Muscle layer of colon (tissue), 2 donors: ENCODE data around the gene ADPGK.

ENCODE experiments used
- H3K27ac ChIP-seq: one replicate; pipeline ENCODE4 v1.7.0; 2013; ENCODE audit warnings: low read depth, mild to moderate bottlenecking, low read length, moderate library complexity
- H3K27me3 ChIP-seq, 2 donors: one replicate each; pipeline ENCODE4 v1.7.0; 2013; ENCODE audit warnings: low read length in 2 of 2, mild to moderate bottlenecking in 2 of 2; ENCODE audit not compliant: insufficient read depth in 2 of 2, control insufficient read depth in 1 of 2
- H3K36me3 ChIP-seq: one replicate; pipeline ENCODE4 v1.7.0; 2013; ENCODE audit warnings: mild to moderate bottlenecking, low read length; ENCODE audit not compliant: insufficient read depth
- H3K4me1 ChIP-seq: one replicate; pipeline ENCODE4 v1.7.0; 2013; ENCODE audit warnings: mild to moderate bottlenecking, low read length; ENCODE audit not compliant: insufficient read depth
- H3K4me3 ChIP-seq, 2 donors: one replicate each; pipeline ENCODE4 v1.7.0; 2013; ENCODE audit warnings: low read length in 2 of 2, low read depth in 1 of 2, mild to moderate bottlenecking in 1 of 2, moderate library complexity in 1 of 2
- H3K9ac ChIP-seq: one replicate; pipeline ENCODE4 v1.7.0; 2013; ENCODE audit warnings: low read length
- H3K9me3 ChIP-seq: one replicate; pipeline ENCODE4 v1.7.0; 2013; ENCODE audit warnings: mild to moderate bottlenecking, low read length
- donor health status: abdominal sarcoma.
- donor health status: Adenocarcinoma of cecum.

The ADPGK gene

GRCh38 chr15:72770673-72771328, 12.8 kb downstream of the ADPGK start:
- H3K27me3 ChIP-seq, result no peaks in the 10 kb centered on the region
- H3K27ac ChIP-seq, result no peak overlapping the region
- no peak overlapping the region for H3K9ac ChIP-seq
- H3K9me3 ChIP-seq, result no peaks in the 10 kb centered on the region
- peaks cover 48% of the 10 kb centered on the region for H3K36me3 ChIP-seq
- H3K4me3 ChIP-seq, result no peak overlapping the region
- H3K4me1 ChIP-seq, result no peaks in the 10 kb centered on the region

GRCh38 chr15:72766780-72767179, 16.8 kb downstream of the ADPGK start:
- no peaks in the 10 kb centered on the region for H3K9me3 ChIP-seq
- no peak overlapping the region for H3K9ac ChIP-seq
- no peaks in the 10 kb centered on the region for H3K4me1 ChIP-seq
- H3K4me3 ChIP-seq, result no peak overlapping the region
- no peak overlapping the region for H3K27ac ChIP-seq
- H3K36me3 ChIP-seq, result peaks cover 26% of the 10 kb centered on the region
- H3K27me3 ChIP-seq, result no peaks in the 10 kb centered on the region

GRCh38 chr15:72766025-72766424, 17.5 kb downstream of the ADPGK start:
- no peak overlapping the region for H3K9ac ChIP-seq
- no peaks in the 10 kb centered on the region for H3K4me1 ChIP-seq
- H3K27me3 ChIP-seq, result no peaks in the 10 kb centered on the region
- no peaks in the 10 kb centered on the region for H3K9me3 ChIP-seq
- no peak overlapping the region for H3K4me3 ChIP-seq
- H3K36me3 ChIP-seq, result peaks cover 20% of the 10 kb centered on the region
- H3K27ac ChIP-seq, result no peak overlapping the region

- H3K36me3 ChIP-seq, result peaks cover 16% of the 10 kb centered on the region
- no peak overlapping the region for H3K27ac ChIP-seq
- H3K9me3 ChIP-seq, result no peaks in the 10 kb centered on the region
- H3K4me1 ChIP-seq, result no peaks in the 10 kb centered on the region
- no peak overlapping the region for H3K9ac ChIP-seq
- no peaks in the 10 kb centered on the region for H3K27me3 ChIP-seq
- H3K4me3 ChIP-seq, result no peak overlapping the region
Measured at GRCh38 chr15:72764656-72765055, 18.9 kb downstream of the ADPGK start.

GRCh38 chr15:72760590-72761260, 22.8 kb downstream of the ADPGK start:
- H3K27me3 ChIP-seq, result no peaks in the 10 kb centered on the region
- H3K4me1 ChIP-seq, result no peaks in the 10 kb centered on the region
- no peaks in the 10 kb centered on the region for H3K9me3 ChIP-seq
- H3K9ac ChIP-seq, result no peak overlapping the region
- H3K27ac ChIP-seq, result no peak overlapping the region
- peaks cover 8% of the 10 kb centered on the region for H3K36me3 ChIP-seq
- H3K4me3 ChIP-seq, result no peak overlapping the region

- Histone ChIP-seq H3K27ac (no peak overlapping the region), H3K27me3 (no peaks in the 10 kb centered on the region), H3K4me3 (no peak overlapping the region), H3K9ac (no peak overlapping the region), H3K4me1 (no peaks in the 10 kb centered on the region), H3K9me3 (no peaks in the 10 kb centered on the region), H3K36me3 (peaks cover 33% of the 10 kb centered on the region)
Measured at GRCh38 chr15:72758182-72758581, 25.4 kb downstream of the ADPGK start.

- Histone ChIP-seq H3K27ac (no peak overlapping the region), H3K9me3 (no peaks in the 10 kb centered on the region), H3K27me3 (no peaks in the 10 kb centered on the region), H3K4me3 (no peak overlapping the region), H3K36me3 (peaks cover 45% of the 10 kb centered on the region), H3K9ac (no peak overlapping the region), H3K4me1 (no peaks in the 10 kb centered on the region)
Measured at GRCh38 chr15:72754096-72754495, 29.5 kb downstream of the ADPGK start.

- H3K27ac ChIP-seq, result no peak overlapping the region
- no peak overlapping the region for H3K9ac ChIP-seq
- peaks cover 45% of the 10 kb centered on the region for H3K36me3 ChIP-seq
- no peaks in the 10 kb centered on the region for H3K27me3 ChIP-seq
- no peaks in the 10 kb centered on the region for H3K9me3 ChIP-seq
- no peak overlapping the region for H3K4me3 ChIP-seq
- no peaks in the 10 kb centered on the region for H3K4me1 ChIP-seq
Measured at GRCh38 chr15:72751751-72752455, 31.7 kb downstream of the ADPGK start.

GRCh38 chr15:72749700-72750099, 33.9 kb downstream of the ADPGK start:
- Histone ChIP-seq H3K4me3 (no peak overlapping the region), H3K36me3 (peaks cover 33% of the 10 kb centered on the region), H3K27me3 (no peaks in the 10 kb centered on the region), H3K4me1 (no peaks in the 10 kb centered on the region), H3K9me3 (no peaks in the 10 kb centered on the region), H3K9ac (no peak overlapping the region), H3K27ac (no peak overlapping the region)

GRCh38 chr15:72740219-72740618, 43.3 kb downstream of the ADPGK start:
- Histone ChIP-seq H3K9me3 (no peaks in the 10 kb centered on the region), H3K9ac (no peak overlapping the region), H3K4me3 (no peak overlapping the region), H3K4me1 (no peaks in the 10 kb centered on the region), H3K36me3 (peaks cover 40% of the 10 kb centered on the region), H3K27me3 (no peaks in the 10 kb centered on the region), H3K27ac (no peak overlapping the region)

GRCh38 chr15:72737723-72738122, 45.8 kb downstream of the ADPGK start:
- H3K27ac ChIP-seq, result no peak overlapping the region
- peaks cover 53% of the 10 kb centered on the region for H3K36me3 ChIP-seq
- H3K4me1 ChIP-seq, result no peaks in the 10 kb centered on the region

More at GRCh38 chr15:72737723-72738122, 45.8 kb downstream of the ADPGK start:
- Histone ChIP-seq H3K9ac (no peak overlapping the region), H3K9me3 (no peaks in the 10 kb centered on the region), H3K27me3 (no peaks in the 10 kb centered on the region), H3K4me3 (no peak overlapping the region)
